Midbrain (tissue), 1 donor: ENCODE data around the gene PFN1.
"Not testable (repeated sequence)": the region's sequence is repeated elsewhere in the genome, so short reads cannot be mapped to it uniquely, and the experiment has no call there.

Experiments
- DNase-seq: peaks from one replicate; lab custom pipeline; 2025; lab: John Stamatoyannopoulos, UW

PFN1 gene

GRCh38 chr17:4945176-4945943, 3.0 kb downstream of the PFN1 start:
- DNase-seq: no peak

GRCh38 chr17:4944554-4945175, 3.7 kb downstream of the PFN1 start:
- DNase-seq: no peak

- no peak for DNase-seq
These were observed 4.2 kb downstream of the PFN1 start for GRCh38 chr17:4944163-4944553.

GRCh38 chr17:4942760-4943508, 5.4 kb downstream of the PFN1 start:
- no peak for DNase-seq

GRCh38 chr17:4941319-4941610, 7.1 kb downstream of the PFN1 start:
- no peak for DNase-seq

- no peak for DNase-seq
These were observed 7.6 kb downstream of the PFN1 start for GRCh38 chr17:4940555-4941318.

- DNase-seq: peak; percentile 99
These were observed 8.4 kb downstream of the PFN1 start, which contains the start of the genes RNF167 and SLC25A11 for GRCh38 chr17:4939796-4940554. TSS of gene RNF167 (plus strand) at chr17:4940268. CDS start at chr17:4940910, 642 bp downstream. TSS of gene SLC25A11 (minus strand) at chr17:4940046. CDS start at chr17:4939910, 136 bp downstream.

- no peak for DNase-seq
These were observed 8.9 kb downstream of the PFN1 start for GRCh38 chr17:4939546-4939795.

GRCh38 chr17:4938688-4939545, 9.4 kb downstream of the PFN1 start:
- no peak for DNase-seq

- DNase-seq: no peak
These were observed 10.2 kb downstream of the PFN1 start for GRCh38 chr17:4938069-4938491.

- DNase-seq: no peak
These were observed 10.8 kb downstream of the PFN1 start for GRCh38 chr17:4937553-4937952.

GRCh38 chr17:4936436-4936835, 11.9 kb downstream of the PFN1 start:
- no peak for DNase-seq

GRCh38 chr17:4935650-4936049, 12.7 kb downstream of the PFN1 start:
- DNase-seq: no peak

- DNase-seq: no peak
These were observed 14.0 kb downstream of the PFN1 start for GRCh38 chr17:4934173-4934979.

GRCh38 chr17:4933646-4934045, 14.7 kb downstream of the PFN1 start:
- no peak for DNase-seq

- DNase-seq: no peak
These were observed 15.6 kb downstream of the PFN1 start for GRCh38 chr17:4932756-4933155.

GRCh38 chr17:4931963-4932362, 16.4 kb downstream of the PFN1 start, which contains the start of gene GP1BA:
TSS of gene GP1BA (plus strand) at chr17:4932277. CDS start at chr17:4932605, 328 bp downstream.
- no peak for DNase-seq

GRCh38 chr17:4928881-4929280, 19.4 kb downstream of the PFN1 start:
- no peak for DNase-seq

- DNase-seq: not testable (repeated sequence)
These were observed 21.6 kb downstream of the PFN1 start for GRCh38 chr17:4926577-4927335.
